ENCODE results near the gene RPS6KA3. TPM values are rescaled to one million over a fixed set of nuclear protein-coding genes. Genes with fewer than 3 reads are reported as not detected.

Gene RPS6KA3
- polyA plus RNA-seq, 1 of the 3 experiments (the other 2 are of a cell fraction): 14.3 TPM

DNA sequence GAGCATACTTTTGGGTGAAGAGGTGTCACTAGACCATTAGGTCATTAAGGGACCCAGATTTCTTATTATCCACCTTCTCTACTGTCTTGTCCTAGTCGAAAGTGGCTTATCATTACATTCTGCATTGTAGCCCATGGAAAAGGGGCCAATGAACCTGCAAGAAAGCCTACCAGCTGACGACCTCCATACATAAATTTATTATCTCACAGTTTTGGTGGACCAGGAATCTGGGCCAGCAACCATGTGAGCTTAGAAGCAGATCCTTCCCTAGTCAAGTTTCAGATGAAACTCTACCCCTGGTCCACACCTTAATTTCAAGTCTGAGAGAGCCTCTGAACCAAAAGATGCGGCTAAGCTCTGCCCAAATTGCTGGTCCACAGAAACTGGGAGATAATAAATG, 37.6 kb downstream of the RPS6KA3 start:
- Histone ChIP-seq H3K27ac (ENCODE audit: low read depth in 2 of 2, low read length in 1 of 2) (no peak overlapping the region), H3K27me3 (ENCODE audit: insufficient read depth) (no peaks in the 10 kb centered on the region), H3K9me3 (no peaks in the 10 kb centered on the region), H3K9ac (no peak overlapping the region), H3F3A (replicated peaks; ENCODE audit: insufficient read depth) (peaks cover 9% of the 10 kb centered on the region), H3K4me3 (ENCODE audit: low read depth in 2 of 2, low read length in 1 of 2) (no peak overlapping the region), H3K4me2 (no peak overlapping the region), H3K36me3 (replicated peaks in 1 of 2; ENCODE audit: control insufficient read depth in 1 of 2, insufficient read depth in 2 of 2, low read length in 1 of 2) (peaks cover 6 to 27% of the 10 kb centered on the region in 2 experiments), H2AFZ (ENCODE audit: low read depth) (no peak overlapping the region), H4K20me1 (ENCODE audit: insufficient read depth) (no peaks in the 10 kb centered on the region), H3K9me2 (no peaks in the 10 kb centered on the region), H3K79me2 (ENCODE audit: insufficient read depth) (peaks cover 11% of the 10 kb centered on the region; the same call in 1 of the 2 replicates), H3K4me1 (ENCODE audit: control insufficient read depth in 1 of 2, insufficient read depth in 2 of 2, low read depth in 1 of 2, low read length in 1 of 2) (no peaks in the 10 kb centered on the region)
- CTCF ChIA-PET: interaction anchor here (1.2 to 1.5 kb wide), 2 partner anchors 12 to 23 kb away, joined by 3 to 4 read pairs; no protein-coding TSS in a partner anchor
- no peak for TF ChIP-seq JUND (IDR thresholded peaks at IDR 0.05)
- TF ChIP-seq POLR2AphosphoS5 (IDR thresholded peaks at IDR 0.05; ENCODE audit: low read depth, low read length): no peak
- TF ChIP-seq SIN3A (IDR thresholded peaks at IDR 0.05; ENCODE audit: borderline replicate concordance, low read depth, low read length): no peak
- no peak for TF ChIP-seq RFX5 (IDR thresholded peaks at IDR 0.05; ENCODE audit: low read length)
- TF ChIP-seq TCF12 (IDR thresholded peaks at IDR 0.05): no peak
- TF ChIP-seq FOXJ3 (CRISPR knock-in tag; IDR thresholded peaks at IDR 0.05): no peak
- TF ChIP-seq NRF1 (IDR thresholded peaks at IDR 0.05; ENCODE audit: low read depth, low read length): no peak
- no peak for TF ChIP-seq SMC3 (IDR thresholded peaks at IDR 0.05; ENCODE audit: low read depth, low read length)
- no peak for TF ChIP-seq FOXM1 (IDR thresholded peaks at IDR 0.05; ENCODE audit: low read depth)
- no peak for TF ChIP-seq GATA2 (CRISPR knock-in tag; IDR thresholded peaks at IDR 0.05)
- TF ChIP-seq, protein P1, sequence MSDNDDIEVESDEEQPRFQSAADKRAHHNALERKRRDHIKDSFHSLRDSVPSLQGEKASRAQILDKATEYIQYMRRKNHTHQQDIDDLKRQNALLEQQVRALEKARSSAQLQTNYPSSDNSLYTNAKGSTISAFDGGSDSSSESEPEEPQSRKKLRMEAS (IDR thresholded peaks at IDR 0.05; ENCODE audit: low read depth): no peak
- no peak for TF ChIP-seq YY1 (IDR thresholded peaks at IDR 0.05; ENCODE audit: low read depth)
- TF ChIP-seq, protein P2, sequence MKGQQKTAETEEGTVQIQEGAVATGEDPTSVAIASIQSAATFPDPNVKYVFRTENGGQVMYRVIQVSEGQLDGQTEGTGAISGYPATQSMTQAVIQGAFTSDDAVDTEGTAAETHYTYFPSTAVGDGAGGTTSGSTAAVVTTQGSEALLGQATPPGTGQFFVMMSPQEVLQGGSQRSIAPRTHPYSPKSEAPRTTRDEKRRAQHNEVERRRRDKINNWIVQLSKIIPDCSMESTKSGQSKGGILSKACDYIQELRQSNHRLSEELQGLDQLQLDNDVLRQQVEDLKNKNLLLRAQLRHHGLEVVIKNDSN (IDR thresholded peaks at IDR 0.05; ENCODE audit: borderline replicate concordance, low read depth): no peak
- TF ChIP-seq EP300 (IDR thresholded peaks at IDR 0.05; ENCODE audit: borderline replicate concordance in 1 of 2, low read depth in 1 of 2, low read length in 1 of 2): no peak
- TF ChIP-seq MXI1 (IDR thresholded peaks at IDR 0.05; ENCODE audit: low read depth, low read length): no peak
- no peak for TF ChIP-seq MEF2A (IDR thresholded peaks at IDR 0.05; ENCODE audit: borderline replicate concordance, low read depth)
- no peak for TF ChIP-seq RCOR1 (IDR thresholded peaks at IDR 0.05; ENCODE audit: low read length)
- no peak for TF ChIP-seq FOSL2 (IDR thresholded peaks at IDR 0.05; ENCODE audit: borderline replicate concordance, low read depth)
- TF ChIP-seq, protein P3, sequence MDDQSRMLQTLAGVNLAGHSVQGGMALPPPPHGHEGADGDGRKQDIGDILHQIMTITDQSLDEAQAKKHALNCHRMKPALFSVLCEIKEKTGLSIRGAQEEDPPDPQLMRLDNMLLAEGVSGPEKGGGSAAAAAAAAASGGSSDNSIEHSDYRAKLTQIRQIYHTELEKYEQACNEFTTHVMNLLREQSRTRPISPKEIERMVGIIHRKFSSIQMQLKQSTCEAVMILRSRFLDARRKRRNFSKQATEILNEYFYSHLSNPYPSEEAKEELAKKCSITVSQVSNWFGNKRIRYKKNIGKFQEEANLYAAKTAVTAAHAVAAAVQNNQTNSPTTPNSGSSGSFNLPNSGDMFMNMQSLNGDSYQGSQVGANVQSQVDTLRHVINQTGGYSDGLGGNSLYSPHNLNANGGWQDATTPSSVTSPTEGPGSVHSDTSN (IDR thresholded peaks at IDR 0.05): no peak
- no peak for TF ChIP-seq CHD2 (IDR thresholded peaks at IDR 0.05; ENCODE audit: low read length, partially characterized antibody)
- WGBS (ENCODE audit: low lambda C conversion rate): 45% methylated on average over 3 of the region's 3 CpGs
- DNase-seq: no peak
- POLR2A ChIA-PET: no interaction called here

All from SK-N-SH (cell line).